GM18498 (cell line): ENCODE results near the gene C3orf18.
A peak's percentile ranks its signal among the peaks of the same experiment; 100 is the strongest.

Experiments
- ATAC-seq: cut with Tn5 transposase; IDR thresholded peaks from one replicate; pipeline ENCODE4 v1.9.1; 2021; ENCODE audit warnings: mild to moderate bottlenecking, moderate library complexity; ENCODE audit not compliant: unreplicated experiment

Gene C3orf18

DNA sequence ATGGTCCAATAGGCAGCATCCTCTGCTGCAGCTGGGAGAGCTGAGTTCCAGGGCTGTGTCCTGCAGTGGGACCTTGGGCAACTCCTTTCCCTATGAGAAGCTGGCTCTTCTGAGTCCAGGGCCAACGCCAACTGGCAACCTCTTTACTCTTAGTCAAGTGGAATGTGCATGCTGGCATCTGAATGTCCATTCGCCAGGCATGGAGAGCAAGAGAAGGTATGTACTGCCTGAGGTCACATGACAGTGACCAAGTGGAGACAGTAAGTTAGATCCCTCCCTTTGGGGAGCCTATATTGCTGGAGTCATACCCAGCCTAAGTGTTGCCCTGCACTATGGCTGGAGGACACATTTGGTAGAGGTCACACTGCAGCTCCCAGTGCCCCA, 13.9 kb upstream of the C3orf18 start:
- no peak for ATAC-seq

DNA sequence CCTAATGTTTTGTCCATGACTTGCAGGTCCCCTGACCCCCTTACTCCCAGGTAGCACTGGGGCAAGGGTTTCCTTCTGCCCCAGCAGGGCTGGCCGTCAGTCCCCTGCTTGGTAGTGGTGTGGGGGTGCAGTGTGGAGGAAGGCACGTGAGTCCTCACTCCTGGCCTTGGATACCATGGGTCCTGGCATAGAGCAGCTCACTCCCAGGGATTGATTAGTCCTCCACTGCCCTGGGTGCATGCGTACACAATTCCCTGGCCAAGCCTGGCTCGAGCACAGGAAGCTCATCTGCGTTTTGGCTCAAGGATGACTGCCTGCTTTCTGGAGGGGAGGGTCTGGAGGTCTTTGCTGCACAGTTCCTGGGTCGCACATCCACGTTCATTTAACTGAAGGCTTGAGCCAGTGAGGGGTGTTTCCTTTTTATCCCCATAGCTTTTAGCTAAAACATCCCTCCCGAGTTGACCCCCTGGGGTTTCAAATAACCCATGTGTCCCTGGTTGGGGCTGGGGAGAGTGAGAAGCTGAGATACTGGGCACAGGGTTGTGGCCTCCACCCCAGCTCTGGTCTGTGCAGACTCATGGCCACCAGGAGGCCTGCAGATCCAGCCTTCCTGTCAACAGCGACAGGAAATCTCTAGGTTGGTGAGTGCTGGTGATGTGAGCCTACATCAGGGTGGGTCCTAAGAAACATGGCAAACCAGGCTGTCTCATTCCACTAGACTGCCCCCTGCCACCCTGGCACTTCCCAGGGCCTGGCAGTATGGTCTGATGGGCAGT, 13.3 kb upstream of the C3orf18 start:
- ATAC-seq = no peak

- no peak for ATAC-seq
Measured at GRCh38 chr3:50577348-50577747, 9.8 kb upstream of the C3orf18 start.

GRCh38 chr3:50575372-50575771, 7.8 kb upstream of the C3orf18 start:
- ATAC-seq = no peak

DNA sequence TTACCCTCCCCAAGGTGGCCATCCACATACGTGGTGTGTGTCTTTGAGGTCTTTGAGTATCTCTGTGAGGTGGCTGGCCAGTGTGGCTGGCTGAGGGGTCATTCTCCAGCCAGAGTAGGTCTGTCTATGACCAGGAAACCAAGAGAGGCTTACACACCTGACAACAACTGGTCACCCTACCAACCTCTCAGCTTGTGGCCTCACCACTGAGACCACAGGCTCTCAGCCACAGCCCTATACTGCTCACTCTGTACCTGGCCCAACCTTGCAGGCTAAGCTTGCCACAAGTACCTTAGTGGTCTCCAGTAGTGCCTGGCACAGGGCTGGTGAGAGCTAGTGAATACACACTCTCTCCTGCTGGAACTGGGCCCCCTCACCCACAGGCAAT, 6.9 kb upstream of the C3orf18 start:
- ATAC-seq = no peak

DNA sequence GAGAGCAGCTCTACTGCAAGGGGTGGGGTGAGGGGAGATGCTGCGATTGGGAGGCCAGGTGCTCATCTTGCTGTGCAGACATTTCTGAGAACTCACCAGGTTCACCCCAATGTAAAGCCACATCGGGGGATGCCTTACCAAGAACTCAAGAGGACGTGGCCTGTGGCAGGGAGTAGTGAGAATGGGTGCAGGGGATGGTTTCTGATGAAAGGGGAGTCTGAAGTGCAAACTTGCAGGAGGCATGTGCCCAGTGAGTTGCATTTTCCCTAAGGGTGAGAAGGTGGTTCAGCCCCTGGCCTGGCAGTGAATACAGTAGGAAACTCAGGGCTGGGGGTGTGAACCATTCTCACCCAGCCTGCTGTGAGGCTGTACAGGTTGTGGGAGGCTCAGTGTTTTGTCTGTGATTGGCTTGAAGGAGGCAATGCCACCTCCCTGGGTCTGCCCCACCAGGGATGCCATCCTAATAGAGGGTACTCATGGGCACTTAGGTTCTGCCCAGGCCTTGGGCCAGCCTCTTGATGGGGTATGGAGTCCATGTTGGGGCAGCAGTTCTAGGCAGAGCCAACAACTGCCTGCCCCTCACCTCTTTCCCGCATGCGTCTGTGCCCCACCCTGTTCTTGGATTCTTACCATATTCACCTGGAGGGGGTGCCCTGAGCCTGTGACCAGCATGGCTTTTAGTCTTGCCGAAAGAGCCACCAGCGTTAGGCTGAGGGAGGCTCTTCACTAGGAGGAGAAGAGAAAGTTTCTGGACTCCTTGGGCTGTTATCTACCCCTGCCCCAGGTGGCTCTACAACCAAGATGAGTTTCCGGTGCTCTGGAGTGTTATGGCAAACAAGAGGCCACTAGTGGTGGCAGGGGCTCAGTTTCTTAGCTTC, 6.3 kb upstream of the C3orf18 start:
- ATAC-seq = no peak

DNA sequence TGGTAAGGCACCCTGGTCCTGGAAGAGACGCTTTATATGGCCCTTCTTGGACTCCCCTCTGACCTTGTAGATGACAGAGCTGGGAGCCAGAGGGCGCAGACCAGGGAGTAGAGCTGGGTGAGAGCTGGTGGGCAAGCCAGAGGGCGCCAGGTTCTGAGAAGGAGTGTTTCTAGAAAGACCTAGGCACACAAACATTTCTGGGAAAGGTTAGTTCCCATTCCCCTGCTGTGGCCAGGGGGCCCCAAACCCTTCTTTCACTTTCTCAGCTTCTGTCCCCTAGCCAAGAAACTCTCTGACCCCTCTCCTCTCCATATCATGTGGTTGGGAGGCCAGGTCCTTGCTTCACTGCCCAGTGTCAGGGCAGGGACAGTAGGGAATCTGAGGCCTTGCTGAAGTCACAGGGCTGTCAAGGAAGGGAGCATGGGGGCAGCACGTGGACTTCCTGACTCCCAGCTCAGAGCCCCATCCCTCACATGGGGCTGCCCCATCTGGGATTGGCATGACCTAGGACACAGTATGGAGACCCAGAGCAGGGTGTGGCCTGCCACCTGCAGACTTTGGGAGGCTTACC, 5.3 kb upstream of the C3orf18 start:
- no peak for ATAC-seq

GRCh38 chr3:50572158-50572557, 4.6 kb upstream of the C3orf18 start:
- no peak for ATAC-seq

GRCh38 chr3:50571486-50571885, 3.9 kb upstream of the C3orf18 start:
- ATAC-seq = no peak

DNA sequence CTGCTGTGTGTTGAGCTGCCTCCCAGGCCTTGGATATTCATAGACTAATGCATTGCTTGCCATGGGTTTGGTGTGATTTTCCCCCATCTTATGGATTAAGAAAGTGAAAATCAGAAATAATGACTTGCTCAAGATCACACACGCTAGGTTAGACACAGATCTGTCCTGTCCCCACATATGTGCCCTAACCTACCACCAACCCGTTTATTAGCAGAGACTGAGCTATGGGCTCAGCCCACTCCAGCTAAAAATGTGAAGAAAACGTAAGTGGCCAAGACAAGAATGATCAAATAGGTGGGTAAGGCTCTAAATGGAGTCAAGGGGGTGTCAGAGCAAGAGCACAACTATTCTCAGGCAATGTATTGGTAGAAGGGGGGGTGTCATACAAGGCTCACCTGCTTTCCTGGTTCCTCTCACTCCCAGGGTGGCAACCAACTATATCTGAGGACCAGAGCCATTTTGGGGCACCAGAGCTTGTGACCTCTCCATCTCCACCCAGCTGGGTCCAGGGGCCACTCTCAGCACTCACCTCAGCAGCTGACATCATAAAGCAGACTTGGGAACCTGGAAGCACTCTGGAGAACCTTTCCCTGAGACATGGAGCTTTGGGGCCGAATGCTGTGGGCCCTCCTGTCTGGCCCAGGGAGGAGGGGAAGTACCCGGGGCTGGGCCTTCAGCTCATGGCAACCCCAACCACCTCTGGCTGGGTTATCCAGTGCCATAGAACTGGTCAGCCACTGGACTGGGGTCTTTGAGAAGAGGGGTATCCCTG, 3.1 kb upstream of the C3orf18 start:
- no peak for ATAC-seq

- peak; percentile 67 for ATAC-seq
Measured at GRCh38 chr3:50568947-50569749, 1.6 kb upstream of the C3orf18 start, which contains the start of gene HEMK1. TSS of gene HEMK1 (plus strand) at chr3:50569522. CDS start at chr3:50571105, 1,583 bp downstream.

GRCh38 chr3:50567011-50567385, 549 bp downstream of the C3orf18 start:
- ATAC-seq = no peak

GRCh38 chr3:50564321-50564720, 3.2 kb downstream of the C3orf18 start:
- ATAC-seq = no peak

- ATAC-seq = no peak
Measured at GRCh38 chr3:50563867-50564266, 3.7 kb downstream of the C3orf18 start.

- ATAC-seq = no peak
Measured at GRCh38 chr3:50562861-50563260, 4.7 kb downstream of the C3orf18 start.

GRCh38 chr3:50559702-50560101, 7.8 kb downstream of the C3orf18 start:
- no peak for ATAC-seq

DNA sequence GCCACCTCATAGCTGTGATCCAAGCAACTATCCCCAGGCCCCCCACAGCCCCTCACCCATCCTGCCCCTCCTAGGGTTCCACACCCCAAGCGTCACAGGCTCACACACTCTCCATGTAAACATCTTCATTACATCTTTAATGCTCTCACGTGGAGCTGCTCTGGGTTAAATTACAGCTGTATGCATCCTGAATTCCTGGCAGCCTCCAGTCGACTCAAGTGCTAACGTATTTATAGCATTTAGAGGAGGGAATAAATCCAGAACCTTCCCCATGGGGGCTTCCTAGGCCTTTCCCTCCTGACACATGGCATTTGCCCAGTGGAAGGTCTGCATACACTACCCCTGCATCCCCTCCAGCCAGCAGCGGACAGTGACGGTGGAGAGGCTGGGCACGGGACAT, 9.6 kb downstream of the C3orf18 start:
- no peak for ATAC-seq

DNA sequence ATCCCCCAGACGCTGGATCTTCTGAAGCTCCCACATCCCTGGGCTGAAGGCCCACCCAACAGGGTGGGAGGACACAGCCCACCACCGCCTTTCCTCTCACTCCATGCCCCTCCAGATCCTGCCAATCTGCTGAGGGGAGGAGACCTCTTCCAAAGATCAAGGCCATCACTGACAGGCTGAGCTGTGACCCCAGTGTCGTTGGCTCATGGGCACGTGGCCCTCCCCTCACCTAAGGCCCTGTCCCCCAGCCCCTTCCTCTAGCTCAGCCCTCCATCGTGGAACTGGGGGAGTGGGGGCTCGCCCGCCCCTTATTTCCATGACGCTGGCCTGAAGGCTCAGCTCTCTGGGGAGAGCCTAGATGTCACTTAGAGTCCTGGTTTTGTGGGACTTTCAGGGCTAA, 10.4 kb downstream of the C3orf18 start:
- no peak for ATAC-seq

DNA sequence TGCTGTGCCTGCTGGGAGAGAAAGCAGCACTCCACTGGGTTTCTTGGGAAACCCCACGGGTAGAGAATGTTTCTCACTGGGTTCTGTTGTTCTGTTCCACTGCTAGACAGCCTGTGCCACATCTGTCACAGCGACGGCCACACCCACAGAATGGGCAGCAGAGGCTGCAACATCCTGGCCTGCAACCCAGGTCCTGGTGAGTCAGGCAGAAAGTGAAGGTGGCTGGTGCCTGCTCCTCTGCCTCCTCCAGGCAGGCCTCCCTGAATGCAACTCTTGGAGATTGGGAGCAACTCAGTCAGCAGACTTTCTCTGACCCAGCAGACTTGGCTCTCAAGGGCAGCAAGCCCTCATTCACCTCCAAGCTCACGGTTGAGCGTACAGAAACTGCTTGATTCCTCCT, 13.0 kb downstream of the C3orf18 start:
- ATAC-seq = no peak

DNA sequence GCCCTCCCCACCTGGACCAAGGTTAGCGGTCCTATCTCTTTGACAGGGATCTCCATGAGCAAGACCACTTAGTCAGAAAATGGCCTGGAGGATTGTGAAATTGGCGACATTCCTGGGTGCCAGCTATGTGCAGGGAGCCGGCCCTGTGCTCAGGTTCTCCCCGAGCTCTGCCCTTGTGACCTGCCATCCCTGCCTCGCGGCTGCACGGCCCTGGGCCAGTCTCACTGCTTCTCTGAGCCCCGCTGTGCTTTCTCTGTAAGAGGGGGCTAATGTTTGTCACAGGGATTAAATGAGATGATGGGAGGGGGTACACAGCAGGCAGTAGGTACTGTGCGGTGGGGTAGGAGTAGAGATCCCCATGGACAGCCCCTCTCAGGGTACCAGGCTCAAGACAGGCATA, 14.9 kb downstream of the C3orf18 start:
- no peak for ATAC-seq
